Measurements from ENCODE around the gene MAP6D1. TPM values are rescaled to one million over a fixed set of nuclear protein-coding genes. Genes with fewer than 3 reads are reported as not detected.

The MAP6D1 gene
- total RNA-seq, 1 donor from 2014 or later: 1.9 TPM

DNA sequence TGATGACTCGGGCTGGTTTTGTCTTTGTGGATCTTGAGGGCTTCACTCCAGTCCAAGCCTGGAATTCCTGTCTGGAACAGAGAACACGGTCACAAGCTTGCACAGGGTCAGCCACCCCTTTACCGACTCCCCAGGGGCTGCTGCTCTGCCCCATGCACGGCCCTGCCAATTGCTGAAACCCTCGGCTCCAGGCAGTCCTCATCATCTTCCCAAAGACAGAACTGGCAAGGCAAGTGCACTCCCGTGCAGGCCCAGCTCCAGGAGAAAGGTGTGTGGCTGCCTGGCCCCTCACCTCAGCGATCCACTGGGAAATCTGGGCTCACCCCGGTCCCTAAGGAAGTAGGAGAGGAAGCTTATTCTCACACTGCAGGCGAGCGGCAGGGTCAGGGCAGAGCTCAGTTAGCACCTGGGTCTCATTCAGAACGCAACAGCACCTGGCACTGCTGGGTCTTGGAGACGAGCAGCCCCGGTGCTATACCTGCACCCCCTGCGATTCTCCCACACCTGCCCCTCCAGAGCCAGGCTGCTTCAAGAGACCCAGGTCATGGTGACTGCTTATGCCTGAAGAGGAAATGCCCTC is 7.2 kb downstream of the MAP6D1 start:
- no peak for DNase-seq (ENCODE audit: low spot score, unreplicated experiment)
- Mint-ChIP-seq H3K36me3 (ENCODE audit: insufficient read depth) (peaks cover 6% of the 10 kb centered on the region), H3K4me3 (ENCODE audit: low read depth) (no peak overlapping the region), H3K9me3 (ENCODE audit: low read depth) (no peaks in the 10 kb centered on the region), H3K27me3 (peaks cover 3% of the 10 kb centered on the region), H3K27ac (no peak overlapping the region), H3K4me1 (ENCODE audit: low read depth) (no peaks in the 10 kb centered on the region)
- TF ChIP-seq, protein P1, sequence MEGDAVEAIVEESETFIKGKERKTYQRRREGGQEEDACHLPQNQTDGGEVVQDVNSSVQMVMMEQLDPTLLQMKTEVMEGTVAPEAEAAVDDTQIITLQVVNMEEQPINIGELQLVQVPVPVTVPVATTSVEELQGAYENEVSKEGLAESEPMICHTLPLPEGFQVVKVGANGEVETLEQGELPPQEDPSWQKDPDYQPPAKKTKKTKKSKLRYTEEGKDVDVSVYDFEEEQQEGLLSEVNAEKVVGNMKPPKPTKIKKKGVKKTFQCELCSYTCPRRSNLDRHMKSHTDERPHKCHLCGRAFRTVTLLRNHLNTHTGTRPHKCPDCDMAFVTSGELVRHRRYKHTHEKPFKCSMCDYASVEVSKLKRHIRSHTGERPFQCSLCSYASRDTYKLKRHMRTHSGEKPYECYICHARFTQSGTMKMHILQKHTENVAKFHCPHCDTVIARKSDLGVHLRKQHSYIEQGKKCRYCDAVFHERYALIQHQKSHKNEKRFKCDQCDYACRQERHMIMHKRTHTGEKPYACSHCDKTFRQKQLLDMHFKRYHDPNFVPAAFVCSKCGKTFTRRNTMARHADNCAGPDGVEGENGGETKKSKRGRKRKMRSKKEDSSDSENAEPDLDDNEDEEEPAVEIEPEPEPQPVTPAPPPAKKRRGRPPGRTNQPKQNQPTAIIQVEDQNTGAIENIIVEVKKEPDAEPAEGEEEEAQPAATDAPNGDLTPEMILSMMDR (IDR thresholded peaks at IDR 0.05; ENCODE audit: unreplicated experiment): no peak

DNA sequence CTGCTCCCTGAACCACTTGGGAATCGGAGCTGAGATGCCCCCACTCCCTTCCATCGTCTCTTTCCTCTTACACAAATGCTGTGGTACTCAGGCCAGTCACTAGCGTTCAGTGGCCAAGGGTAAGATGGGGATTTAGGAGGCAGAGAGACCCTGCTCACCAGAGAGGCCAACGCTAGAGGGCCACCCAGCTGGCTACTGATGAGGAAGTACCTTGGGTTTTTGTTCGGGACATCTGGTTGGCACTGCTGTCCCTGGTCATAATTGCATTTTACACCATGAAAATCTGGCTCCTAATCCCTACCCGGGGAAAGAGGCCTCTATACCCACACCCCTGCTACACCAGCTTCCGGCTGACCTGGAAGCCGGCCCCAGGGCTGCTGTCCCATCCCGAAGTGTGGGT is 7.7 kb downstream of the MAP6D1 start:
- peaks cover 8% of the 10 kb centered on the region for H3K36me3 Mint-ChIP-seq (ENCODE audit: insufficient read depth)
- no peak overlapping the region for H3K27ac Mint-ChIP-seq
- TF ChIP-seq, protein P1 (IDR thresholded peaks at IDR 0.05; ENCODE audit: unreplicated experiment): no peak
- H3K4me3 Mint-ChIP-seq (ENCODE audit: low read depth): no peak overlapping the region
- peaks cover 3% of the 10 kb centered on the region for H3K27me3 Mint-ChIP-seq
- no peaks in the 10 kb centered on the region for H3K4me1 Mint-ChIP-seq (ENCODE audit: low read depth)
- no peak for DNase-seq (ENCODE audit: low spot score, unreplicated experiment)
- no peaks in the 10 kb centered on the region for H3K9me3 Mint-ChIP-seq (ENCODE audit: low read depth)

DNA sequence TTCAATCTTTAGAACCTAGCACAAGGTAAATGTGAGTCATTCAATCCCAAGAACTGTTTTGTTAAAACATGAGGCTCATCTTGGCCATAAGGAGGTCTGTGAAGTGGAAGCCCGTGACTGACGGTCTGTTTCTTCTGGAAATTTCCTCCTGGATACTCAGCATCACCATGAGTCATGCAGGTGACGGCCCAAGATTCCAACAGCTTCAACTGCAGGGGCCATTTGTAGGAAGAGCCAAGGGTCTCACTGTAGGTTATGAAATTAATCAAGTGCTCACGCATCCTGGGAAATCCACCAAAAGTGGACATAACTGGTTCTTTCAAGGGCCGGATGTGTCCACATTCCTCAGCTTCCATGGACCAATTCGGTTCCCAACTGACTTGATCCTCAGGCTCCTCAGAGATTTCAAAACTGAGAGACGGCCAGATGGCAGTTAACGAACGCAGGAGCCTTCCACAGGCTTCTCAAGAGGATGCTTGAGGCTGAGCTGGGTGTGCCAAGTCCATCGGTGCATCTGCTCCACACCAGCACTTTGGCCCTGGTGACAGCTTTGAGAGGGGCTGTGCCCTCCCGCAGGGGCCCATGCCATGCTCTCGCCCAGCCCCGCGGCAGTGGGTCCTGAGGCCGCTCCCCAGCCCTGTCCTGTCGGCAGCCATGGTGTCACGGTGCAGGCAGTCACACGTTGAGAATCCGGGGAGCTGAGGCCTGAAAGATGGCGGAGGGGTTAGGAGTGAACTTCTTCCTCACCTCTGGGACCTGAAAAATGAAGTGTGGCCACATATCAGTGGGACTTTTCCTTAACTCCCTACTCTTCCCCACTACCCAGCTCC is 8.5 kb downstream of the MAP6D1 start:
- no peak for DNase-seq (ENCODE audit: low spot score, unreplicated experiment)
- TF ChIP-seq, protein P1 (IDR thresholded peaks at IDR 0.05; ENCODE audit: unreplicated experiment): no peak
- Mint-ChIP-seq H3K9me3 (ENCODE audit: low read depth) (no peaks in the 10 kb centered on the region), H3K36me3 (ENCODE audit: insufficient read depth) (peaks cover 10% of the 10 kb centered on the region), H3K4me1 (ENCODE audit: low read depth) (no peaks in the 10 kb centered on the region), H3K27ac (no peak overlapping the region), H3K4me3 (ENCODE audit: low read depth) (no peak overlapping the region), H3K27me3 (no peaks in the 10 kb centered on the region)

DNA sequence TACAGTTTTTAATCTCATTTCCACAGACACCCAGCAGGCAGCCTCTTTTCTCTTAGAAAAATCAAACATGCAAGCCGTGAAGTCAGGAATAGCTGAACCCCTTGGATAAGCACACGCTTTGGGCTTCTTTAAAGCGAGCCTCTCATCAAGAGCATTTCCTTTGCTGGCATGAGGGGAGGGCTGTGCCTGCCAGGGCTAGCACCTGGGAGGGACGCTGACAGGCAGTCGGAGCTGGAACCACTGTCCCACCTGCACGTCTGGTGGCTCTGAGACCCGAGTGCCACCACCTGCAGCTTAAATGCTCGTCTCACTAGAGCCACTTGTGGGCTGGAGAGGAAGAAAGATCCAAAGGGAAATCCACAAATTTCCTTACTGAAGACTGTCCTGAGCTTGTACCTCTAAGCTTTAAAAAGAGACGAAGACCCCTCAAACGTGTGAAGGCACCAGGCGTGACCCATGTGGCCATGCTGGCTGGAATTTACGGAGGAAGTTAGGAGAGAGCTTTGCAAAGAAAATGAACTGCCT is 9.4 kb downstream of the MAP6D1 start:
- DNase-seq (ENCODE audit: low spot score, unreplicated experiment): no peak
- no peaks in the 10 kb centered on the region for H3K9me3 Mint-ChIP-seq (ENCODE audit: low read depth)
- TF ChIP-seq, protein P1 (IDR thresholded peaks at IDR 0.05; ENCODE audit: unreplicated experiment): no peak
- H3K27me3 Mint-ChIP-seq: no peaks in the 10 kb centered on the region
- H3K36me3 Mint-ChIP-seq (ENCODE audit: insufficient read depth): peaks cover 14% of the 10 kb centered on the region
- H3K27ac Mint-ChIP-seq: peak overlapping the region; percentile 35
- H3K4me1 Mint-ChIP-seq (ENCODE audit: low read depth): no peaks in the 10 kb centered on the region
- no peak overlapping the region for H3K4me3 Mint-ChIP-seq (ENCODE audit: low read depth)

DNA sequence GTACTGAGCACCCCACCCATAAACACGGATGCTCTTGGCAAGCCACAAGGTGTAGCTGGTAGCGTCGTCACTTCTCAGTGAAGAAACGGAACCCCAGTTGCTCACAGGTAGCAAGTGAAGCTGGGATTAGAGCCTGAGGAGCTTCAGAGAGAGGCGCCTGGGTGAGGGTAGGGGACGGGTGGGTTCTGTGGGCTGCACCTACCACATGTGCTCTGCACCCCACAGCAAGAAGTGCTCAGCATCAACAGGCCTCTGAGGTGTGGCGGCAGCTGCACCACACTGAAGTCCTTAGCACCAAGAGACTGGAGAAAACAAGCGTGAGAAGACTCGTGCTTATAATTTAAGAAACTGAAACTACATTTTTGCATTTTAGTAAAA is 9.8 kb downstream of the MAP6D1 start:
- no peaks in the 10 kb centered on the region for H3K27me3 Mint-ChIP-seq
- H3K36me3 Mint-ChIP-seq (ENCODE audit: insufficient read depth): peaks cover 18% of the 10 kb centered on the region
- no peaks in the 10 kb centered on the region for H3K4me1 Mint-ChIP-seq (ENCODE audit: low read depth)
- no peaks in the 10 kb centered on the region for H3K9me3 Mint-ChIP-seq (ENCODE audit: low read depth)
- H3K27ac Mint-ChIP-seq: peak overlapping the region; percentile 67
- no peak for DNase-seq (ENCODE audit: low spot score, unreplicated experiment)
- H3K4me3 Mint-ChIP-seq (ENCODE audit: low read depth): no peak overlapping the region
- TF ChIP-seq, protein P1 (IDR thresholded peaks at IDR 0.05; ENCODE audit: unreplicated experiment): no peak

Measured in progenitor cell of endocrine pancreas (in vitro differentiated cells).